Large intestine (tissue), 3 donors: ENCODE data around the gene PTPRG. TPM values are rescaled to one million over a fixed set of nuclear protein-coding genes. Genes with fewer than 3 reads are reported as not detected.

Source experiments
- DNase-seq, 2 donors: peaks; one replicate each; pipeline versions ENCODE4 v3.0.0 to v3.0.0-alpha.2; 2013
- H3K27ac ChIP-seq: one replicate; pipeline ENCODE4 v1.5.1; 2013; ENCODE audit warnings: low read length
- H3K27me3 ChIP-seq: 2 replicates; pipeline ENCODE4 v1.6.1; 2013; ENCODE audit warnings: low read length; ENCODE audit not compliant: control insufficient read depth, insufficient read depth
- H3K36me3 ChIP-seq: 2 replicates; pipeline ENCODE4 v1.6.1; 2013; ENCODE audit warnings: low read length; ENCODE audit not compliant: control insufficient read depth, insufficient read depth
- H3K4me1 ChIP-seq: one replicate; pipeline ENCODE4 v1.6.1; 2013; ENCODE audit warnings: low read length; ENCODE audit not compliant: control insufficient read depth, insufficient read depth
- H3K4me3 ChIP-seq: one replicate; pipeline ENCODE4 v1.5.1; 2013; ENCODE audit warnings: low read length
- H3K9me3 ChIP-seq: one replicate; pipeline ENCODE4 v1.6.1; 2013; ENCODE audit warnings: mild to moderate bottlenecking, low read depth, low read length, moderate library complexity; ENCODE audit not compliant: control insufficient read depth
- WGBS: methylation state at CpG from one replicate; pipeline ENCODE4 v1.1.5; 2013; ENCODE audit warnings: low lambda C conversion rate; ENCODE audit not compliant: insufficient coverage; 5-methylcytosine and 5-hydroxymethylcytosine counted together
- polyA plus RNA-seq: library from polyadenylated mRNA; unstranded; fragments of 120-200 nt; gene quantifications from one replicate; pipeline ENCODE4 v1.2.1, GENCODE V29; 2013

Gene PTPRG
- polyA plus RNA-seq, 1 donor = 18.3 TPM

GRCh38 chr3:61616586-61616985 is 55.2 kb downstream of the PTPRG start:
- no peak for DNase-seq
- H3K27ac ChIP-seq = peak overlapping the region; percentile 50
- no CpG with 5 or more reads among the region's 6 CpGs for WGBS
- no peak overlapping the region for H3K4me3 ChIP-seq
- H3K9me3 ChIP-seq = no peaks in the 10 kb centered on the region
- H3K36me3 ChIP-seq = no peaks in the 10 kb centered on the region
- no peaks in the 10 kb centered on the region for H3K27me3 ChIP-seq
- peaks cover 14% of the 10 kb centered on the region for H3K4me1 ChIP-seq

DNA sequence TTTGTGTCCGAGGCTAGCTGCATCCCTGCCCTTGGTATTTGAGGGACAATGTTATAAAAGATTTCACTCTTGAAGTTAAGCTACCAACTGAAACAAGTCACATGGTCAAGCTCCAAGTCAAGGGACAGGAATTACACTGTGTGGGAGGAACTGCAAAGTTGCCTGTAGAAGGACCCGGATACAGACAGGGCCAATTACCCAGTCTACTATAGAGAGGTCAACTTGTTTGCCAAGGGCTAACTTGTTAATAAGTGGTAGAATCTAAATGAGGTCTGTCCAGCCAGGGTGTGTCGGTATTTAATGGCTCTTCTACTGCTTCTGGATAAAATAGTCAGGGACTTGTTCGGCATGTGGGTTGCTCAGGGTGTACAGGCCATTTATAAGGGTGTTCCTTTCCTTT is 55.7 kb downstream of the PTPRG start:
- Histone ChIP-seq H3K4me1 (peaks cover 14% of the 10 kb centered on the region), H3K9me3 (no peaks in the 10 kb centered on the region), H3K36me3 (no peaks in the 10 kb centered on the region), H3K27me3 (no peaks in the 10 kb centered on the region), H3K4me3 (no peak overlapping the region), H3K27ac (peak overlapping the region; percentile 54)
- DNase-seq = peak; percentile 48 to 75
- no CpG with 5 or more reads among the region's 4 CpGs for WGBS

DNA sequence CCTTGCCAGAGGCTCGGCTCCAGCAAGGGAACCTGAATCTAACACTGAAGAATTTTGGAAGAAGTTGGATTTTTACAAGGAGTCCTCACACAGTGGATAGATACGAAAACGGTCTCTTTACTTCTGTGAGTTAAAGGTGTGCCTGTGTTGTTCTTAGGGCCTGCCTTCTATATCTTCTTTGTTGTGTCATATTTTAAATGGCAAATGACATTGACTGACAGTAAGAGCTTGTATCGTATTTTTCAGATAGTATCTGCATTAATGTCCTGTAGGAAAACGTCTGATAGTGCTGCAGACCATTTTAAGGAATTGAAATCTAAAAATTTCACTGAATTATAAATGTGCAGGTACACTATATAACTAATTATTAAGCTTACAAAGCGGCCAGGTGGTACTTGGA is 56.3 kb downstream of the PTPRG start:
- DNase-seq = no peak
- Histone ChIP-seq H3K4me1 (peaks cover 14% of the 10 kb centered on the region), H3K9me3 (no peaks in the 10 kb centered on the region), H3K4me3 (no peak overlapping the region), H3K36me3 (no peaks in the 10 kb centered on the region), H3K27me3 (no peaks in the 10 kb centered on the region), H3K27ac (peak overlapping the region; percentile 54)
- 94% methylated on average over 2 of the region's 6 CpGs for WGBS

- Histone ChIP-seq H3K36me3 (no peaks in the 10 kb centered on the region), H3K4me1 (peaks cover 14% of the 10 kb centered on the region), H3K4me3 (no peak overlapping the region), H3K27me3 (no peaks in the 10 kb centered on the region), H3K27ac (no peak overlapping the region), H3K9me3 (no peaks in the 10 kb centered on the region)
- no peak for DNase-seq
- 94% methylated on average over 2 of the region's 2 CpGs for WGBS
Measured at GRCh38 chr3:61618231-61618630, 56.9 kb downstream of the PTPRG start.

DNA sequence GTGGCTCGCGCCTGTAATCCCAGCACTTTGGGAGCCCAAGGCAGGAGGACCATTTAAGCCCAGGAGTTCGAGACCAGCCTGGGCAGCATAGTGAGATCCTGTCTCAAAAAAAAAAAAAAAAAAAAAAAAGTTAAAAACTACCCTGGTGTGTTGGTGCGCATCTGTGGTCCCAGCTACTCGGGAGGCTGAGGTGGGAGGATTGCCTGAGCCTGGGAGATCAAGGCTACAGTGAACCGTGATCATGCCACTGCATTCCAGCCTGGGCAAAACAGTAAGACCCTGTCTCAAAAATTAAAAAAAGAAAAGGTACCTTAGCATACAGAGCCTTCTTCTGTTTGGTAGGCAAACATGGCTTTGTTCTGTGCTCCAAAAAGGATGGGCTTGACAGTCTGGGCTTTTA is 57.5 kb downstream of the PTPRG start:
- DNase-seq = no peak
- Histone ChIP-seq H3K27me3 (no peaks in the 10 kb centered on the region), H3K4me3 (no peak overlapping the region), H3K27ac (no peak overlapping the region), H3K4me1 (peaks cover 14% of the 10 kb centered on the region), H3K9me3 (no peaks in the 10 kb centered on the region), H3K36me3 (peaks cover 2% of the 10 kb centered on the region)
- WGBS = no CpG with 5 or more reads among the region's 6 CpGs

DNA sequence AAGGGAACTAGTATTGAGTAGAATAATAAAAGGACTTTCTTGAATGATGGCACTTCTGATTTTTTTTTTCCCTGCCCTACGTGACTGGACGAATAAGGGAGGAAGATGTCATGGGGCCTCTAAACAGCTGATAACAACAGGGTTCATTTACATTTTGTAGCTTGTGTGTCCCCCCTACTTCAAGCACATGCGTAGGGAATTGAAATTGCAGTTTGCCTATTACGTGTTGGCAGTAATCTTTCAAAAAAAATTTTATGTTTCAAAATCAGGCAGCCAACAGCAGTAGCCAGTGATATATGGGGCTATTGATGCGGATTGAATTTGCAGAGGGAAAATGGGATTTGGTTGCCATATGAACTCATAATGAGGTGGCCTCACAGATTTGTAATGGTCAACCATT is 58.7 kb downstream of the PTPRG start:
- peaks cover 3% of the 10 kb centered on the region for H3K36me3 ChIP-seq
- no peak overlapping the region for H3K27ac ChIP-seq
- no peak overlapping the region for H3K4me3 ChIP-seq
- H3K27me3 ChIP-seq = no peaks in the 10 kb centered on the region
- no peak for DNase-seq
- 80% methylated on average over 1 of the region's 5 CpGs for WGBS
- peaks cover 14% of the 10 kb centered on the region for H3K4me1 ChIP-seq
- H3K9me3 ChIP-seq = no peaks in the 10 kb centered on the region

DNA sequence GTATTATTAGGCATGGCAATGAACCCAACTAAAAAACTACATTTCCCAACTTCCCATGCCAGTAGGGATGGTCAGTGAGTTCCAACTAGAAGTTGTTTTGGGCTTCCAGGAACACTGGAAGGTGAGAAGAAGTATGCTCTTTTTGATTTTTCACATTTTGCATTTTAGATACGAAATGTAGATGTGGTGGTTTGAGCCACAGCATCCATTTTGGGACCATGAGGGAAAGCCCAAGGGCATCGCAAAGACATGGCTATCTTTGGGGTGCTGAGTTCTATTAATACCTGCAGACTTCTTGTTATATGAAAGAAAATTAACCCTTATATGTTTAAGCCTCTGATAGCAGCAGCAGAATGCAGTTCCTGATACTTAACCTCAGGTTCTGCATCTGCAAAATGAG is 62.9 kb downstream of the PTPRG start:
- Histone ChIP-seq H3K4me3 (no peak overlapping the region), H3K36me3 (peaks cover 3% of the 10 kb centered on the region), H3K4me1 (peaks cover 5% of the 10 kb centered on the region), H3K9me3 (no peaks in the 10 kb centered on the region), H3K27me3 (no peaks in the 10 kb centered on the region), H3K27ac (no peak overlapping the region)
- DNase-seq = no peak
- WGBS = no CpG with 5 or more reads among the region's 2 CpGs

DNA sequence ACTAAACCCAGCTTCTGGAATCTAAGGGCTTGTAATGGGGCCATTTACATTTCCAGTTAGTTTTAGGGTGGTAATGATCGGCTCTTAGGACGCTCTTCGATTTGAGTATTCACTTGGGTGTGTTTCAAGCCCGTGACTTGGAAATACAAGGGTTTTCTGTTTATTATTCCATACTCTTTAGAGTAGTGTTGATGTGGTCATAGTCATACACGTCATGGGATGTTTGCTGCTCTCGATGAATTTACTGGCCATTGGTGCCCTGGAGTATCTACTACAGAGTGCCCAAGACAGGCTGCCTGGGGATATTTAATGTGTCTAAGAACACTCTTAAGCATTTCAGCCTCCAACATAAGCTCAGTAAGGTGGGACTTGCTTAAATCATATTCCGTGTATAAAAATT is 64.1 kb downstream of the PTPRG start:
- no peak overlapping the region for H3K27ac ChIP-seq
- DNase-seq = no peak
- peaks cover 3% of the 10 kb centered on the region for H3K36me3 ChIP-seq
- H3K9me3 ChIP-seq = no peaks in the 10 kb centered on the region
- no peak overlapping the region for H3K4me3 ChIP-seq
- no peaks in the 10 kb centered on the region for H3K27me3 ChIP-seq
- WGBS = no CpG with 5 or more reads among the region's 7 CpGs
- peaks cover 5% of the 10 kb centered on the region for H3K4me1 ChIP-seq

DNA sequence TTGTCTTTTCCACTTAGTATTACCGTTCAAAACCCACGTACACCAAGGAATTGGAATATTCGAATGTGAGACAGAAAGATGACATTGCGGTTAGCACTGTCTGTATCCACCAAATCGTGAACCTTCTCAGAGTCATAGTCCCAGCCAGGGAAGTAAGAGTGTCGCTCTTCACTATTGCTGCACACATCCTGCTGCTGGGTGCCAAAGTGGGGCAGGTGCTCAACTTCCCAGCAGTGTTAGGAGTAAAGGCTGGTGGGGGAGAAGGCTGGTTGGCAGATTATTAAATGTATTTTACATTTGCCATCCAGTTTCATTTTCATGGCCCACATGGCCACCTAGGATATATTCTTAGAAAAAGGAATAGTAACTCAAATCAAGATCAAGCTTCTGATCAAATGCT is 65.1 kb downstream of the PTPRG start:
- H3K36me3 ChIP-seq = peaks cover 3% of the 10 kb centered on the region
- no CpG with 5 or more reads among the region's 6 CpGs for WGBS
- H3K27me3 ChIP-seq = no peaks in the 10 kb centered on the region
- no peaks in the 10 kb centered on the region for H3K9me3 ChIP-seq
- H3K4me3 ChIP-seq = no peak overlapping the region
- no peak overlapping the region for H3K27ac ChIP-seq
- DNase-seq = no peak
- peaks cover 5% of the 10 kb centered on the region for H3K4me1 ChIP-seq

DNA sequence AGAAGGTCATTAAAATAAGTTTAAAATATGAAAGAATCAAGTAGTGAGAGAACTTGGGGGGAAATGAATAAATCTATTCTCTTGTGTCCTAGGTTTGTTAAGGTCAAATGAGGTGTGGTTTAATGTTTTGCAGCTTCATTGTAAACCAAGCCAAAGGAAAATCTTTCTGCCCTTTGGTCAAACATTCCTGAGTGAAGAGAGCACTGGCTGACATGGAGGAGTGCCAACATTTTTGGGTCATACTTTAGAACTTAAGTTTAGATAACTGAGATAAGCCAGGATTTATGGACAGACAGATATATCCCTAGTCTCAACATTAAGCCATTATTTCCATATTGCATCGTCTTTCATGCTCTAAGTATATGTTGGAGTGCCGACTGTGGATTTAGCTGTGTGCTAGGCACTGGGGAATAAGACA is 66.4 kb downstream of the PTPRG start:
- Histone ChIP-seq H3K36me3 (peaks cover 3% of the 10 kb centered on the region), H3K27me3 (no peaks in the 10 kb centered on the region), H3K9me3 (no peaks in the 10 kb centered on the region), H3K4me3 (no peak overlapping the region), H3K27ac (no peak overlapping the region), H3K4me1 (peaks cover 5% of the 10 kb centered on the region)
- peak; percentile 55 to 57 for DNase-seq
- 40% methylated on average over 2 of the region's 2 CpGs for WGBS

- Histone ChIP-seq H3K4me1 (peaks cover 5% of the 10 kb centered on the region), H3K27me3 (no peaks in the 10 kb centered on the region), H3K4me3 (no peak overlapping the region), H3K36me3 (peaks cover 3% of the 10 kb centered on the region), H3K9me3 (no peaks in the 10 kb centered on the region), H3K27ac (no peak overlapping the region)
- no peak for DNase-seq
- WGBS = no CpG with 5 or more reads among the region's 3 CpGs
Measured at GRCh38 chr3:61628636-61629035, 67.3 kb downstream of the PTPRG start.
